ENCODE measurements around the gene RAB33A.
"Not testable (repeated sequence)": the region's sequence is repeated elsewhere in the genome, so short reads cannot be mapped to it uniquely, and the experiment has no call there.

Gene RAB33A

GRCh38 chrX:130224810-130225209 lies 53.0 kb downstream of the RAB33A start:
- TF ChIP-seq CTCF (IDR thresholded peaks at IDR 0.05; ENCODE audit: low read depth, low read length), result no peak
- DNase-seq (ENCODE audit: low read depth in 2 of 2), result peak; percentile 24 to 38
- no peak overlapping the region for H3K4me3 ChIP-seq (replicated peaks in 1 of 2; ENCODE audit: low read depth in 2 of 2, low read length in 2 of 2)

GRCh38 chrX:130228871-130229270 lies 57.1 kb downstream of the RAB33A start:
- DNase-seq (ENCODE audit: low read depth in 2 of 2), result no peak
- H3K4me3 ChIP-seq (replicated peaks in 1 of 2; ENCODE audit: low read depth in 2 of 2, low read length in 2 of 2), result no peak overlapping the region
- TF ChIP-seq CTCF (IDR thresholded peaks at IDR 0.05; ENCODE audit: low read depth, low read length), result no peak

GRCh38 chrX:130231184-130231583 lies 59.4 kb downstream of the RAB33A start:
- not testable (repeated sequence) for DNase-seq (ENCODE audit: low read depth in 2 of 2); H3K4me3 ChIP-seq (replicated peaks in 1 of 2; ENCODE audit: low read depth in 2 of 2, low read length in 2 of 2)

All from cardiac fibroblast (primary cell).